ENCODE results near the gene ZCCHC13. TPM values are rescaled to one million over a fixed set of nuclear protein-coding genes. Genes with fewer than 3 reads are reported as not detected.

Gene ZCCHC13
- total and polyA plus RNA-seq, 9 of the 15 experiments (the other 6 are each of a cell fraction or from before 2014, with no cell fraction given), result not detected

DNA sequence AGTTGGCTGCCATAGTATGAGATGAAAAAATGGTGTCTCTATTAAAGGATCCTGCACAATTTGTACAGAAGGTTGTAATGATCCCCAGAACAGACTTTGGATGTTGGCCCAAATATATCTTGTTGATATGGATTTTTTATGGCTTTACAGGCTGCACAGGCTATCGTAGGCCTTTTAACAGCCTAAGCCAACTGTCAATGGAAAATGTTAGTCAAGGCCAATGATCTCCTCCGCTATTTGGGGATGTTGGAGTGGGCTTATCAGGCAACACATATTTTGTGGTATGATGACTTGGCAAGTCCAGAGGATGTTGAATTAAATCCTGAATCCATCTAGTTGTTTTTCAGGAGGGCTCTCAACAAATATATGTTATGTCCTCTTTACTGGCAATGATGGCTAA lies 42.1 kb downstream of the ZCCHC13 start (continued):
- TF ChIP-seq SRSF3 (IDR thresholded peaks at IDR 0.05; ENCODE audit: insufficient read depth, low read length) (no peak), THRAP3 (IDR thresholded peaks at IDR 0.05; ENCODE audit: borderline replicate concordance) (no peak), HIVEP1 (CRISPR knock-in tag; IDR thresholded peaks at IDR 0.05) (no peak)
- TF ChIP-seq, protein P1, sequence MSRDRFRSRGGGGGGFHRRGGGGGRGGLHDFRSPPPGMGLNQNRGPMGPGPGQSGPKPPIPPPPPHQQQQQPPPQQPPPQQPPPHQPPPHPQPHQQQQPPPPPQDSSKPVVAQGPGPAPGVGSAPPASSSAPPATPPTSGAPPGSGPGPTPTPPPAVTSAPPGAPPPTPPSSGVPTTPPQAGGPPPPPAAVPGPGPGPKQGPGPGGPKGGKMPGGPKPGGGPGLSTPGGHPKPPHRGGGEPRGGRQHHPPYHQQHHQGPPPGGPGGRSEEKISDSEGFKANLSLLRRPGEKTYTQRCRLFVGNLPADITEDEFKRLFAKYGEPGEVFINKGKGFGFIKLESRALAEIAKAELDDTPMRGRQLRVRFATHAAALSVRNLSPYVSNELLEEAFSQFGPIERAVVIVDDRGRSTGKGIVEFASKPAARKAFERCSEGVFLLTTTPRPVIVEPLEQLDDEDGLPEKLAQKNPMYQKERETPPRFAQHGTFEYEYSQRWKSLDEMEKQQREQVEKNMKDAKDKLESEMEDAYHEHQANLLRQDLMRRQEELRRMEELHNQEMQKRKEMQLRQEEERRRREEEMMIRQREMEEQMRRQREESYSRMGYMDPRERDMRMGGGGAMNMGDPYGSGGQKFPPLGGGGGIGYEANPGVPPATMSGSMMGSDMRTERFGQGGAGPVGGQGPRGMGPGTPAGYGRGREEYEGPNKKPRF (IDR thresholded peaks at IDR 0.05; ENCODE audit: low read depth, low read length), result no peak

DNA sequence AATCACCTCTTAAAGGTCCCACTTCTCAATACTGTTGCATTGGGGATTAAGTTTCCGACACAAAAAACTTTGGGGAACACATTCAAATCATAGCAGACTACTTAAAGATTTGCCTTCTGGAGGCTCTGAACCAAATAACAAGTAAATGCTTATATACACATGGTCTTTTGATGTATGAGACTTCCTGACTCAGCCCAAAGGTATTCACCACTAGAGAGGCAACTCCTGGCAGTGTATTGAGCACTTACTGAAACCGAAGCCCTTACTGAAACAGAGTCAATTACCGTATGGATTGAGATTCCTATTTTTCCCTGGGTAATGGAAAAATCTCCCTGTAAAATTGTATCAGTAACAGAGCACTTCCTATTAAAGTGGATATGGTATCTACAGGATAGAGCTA lies 45.4 kb downstream of the ZCCHC13 start:
- 0 out of 5 replicates have a peak, but pooled peaks cover 0 to 2% of the 10 kb centered on the region in 2 experiments for H3K4me1 ChIP-seq (replicated peaks in 1 of 2; ENCODE audit: control insufficient read depth in 2 of 2, insufficient read depth in 2 of 2, low read length in 2 of 2)
- no peaks in the 10 kb centered on the region for H3K9me3 ChIP-seq (replicated peaks; ENCODE audit: control insufficient read depth, insufficient read depth, low read depth, low read length)
- no peaks in the 10 kb centered on the region for H3K9me1 ChIP-seq (ENCODE audit: control insufficient read depth, insufficient read depth, low read length)
- FAIRE-seq, result no peak
- BruUV-seq (replicated peaks), result no TSS peak
- H4K20me1 ChIP-seq (replicated peaks; ENCODE audit: control insufficient read depth, insufficient read depth, low read length), result no peaks in the 10 kb centered on the region
- in situ Hi-C loops (cut with MboI), result loop anchor here (10.0 kb wide), 1 partner anchor 495 kb away; the partner anchor contains the start of gene XIST
- TF ChIP-seq FOXJ2 (tag; IDR thresholded peaks at IDR 0.05) (no peak), ZNF217 (CRISPR knock-in tag; IDR thresholded peaks at IDR 0.05) (no peak), CBX5 (IDR thresholded peaks at IDR 0.05; ENCODE audit: borderline replicate concordance, low read depth) (no peak)
- TF ChIP-seq, protein P2, sequence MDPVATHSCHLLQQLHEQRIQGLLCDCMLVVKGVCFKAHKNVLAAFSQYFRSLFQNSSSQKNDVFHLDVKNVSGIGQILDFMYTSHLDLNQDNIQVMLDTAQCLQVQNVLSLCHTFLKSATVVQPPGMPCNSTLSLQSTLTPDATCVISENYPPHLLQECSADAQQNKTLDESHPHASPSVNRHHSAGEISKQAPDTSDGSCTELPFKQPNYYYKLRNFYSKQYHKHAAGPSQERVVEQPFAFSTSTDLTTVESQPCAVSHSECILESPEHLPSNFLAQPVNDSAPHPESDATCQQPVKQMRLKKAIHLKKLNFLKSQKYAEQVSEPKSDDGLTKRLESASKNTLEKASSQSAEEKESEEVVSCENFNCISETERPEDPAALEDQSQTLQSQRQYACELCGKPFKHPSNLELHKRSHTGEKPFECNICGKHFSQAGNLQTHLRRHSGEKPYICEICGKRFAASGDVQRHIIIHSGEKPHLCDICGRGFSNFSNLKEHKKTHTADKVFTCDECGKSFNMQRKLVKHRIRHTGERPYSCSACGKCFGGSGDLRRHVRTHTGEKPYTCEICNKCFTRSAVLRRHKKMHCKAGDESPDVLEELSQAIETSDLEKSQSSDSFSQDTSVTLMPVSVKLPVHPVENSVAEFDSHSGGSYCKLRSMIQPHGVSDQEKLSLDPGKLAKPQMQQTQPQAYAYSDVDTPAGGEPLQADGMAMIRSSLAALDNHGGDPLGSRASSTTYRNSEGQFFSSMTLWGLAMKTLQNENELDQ (CRISPR knock-in tag; IDR thresholded peaks at IDR 0.05; ENCODE audit: borderline replicate concordance), result no peak
- intact Hi-C loops (cut with micrococcal nuclease), result loop anchor here (10.0 kb wide), 1 partner anchor 215 kb away; no protein-coding TSS in a partner anchor
- no peaks in the 10 kb centered on the region for H3K79me2 ChIP-seq (ENCODE audit: control insufficient read depth, insufficient read depth, low read length)
- H3K36me3 ChIP-seq (ENCODE audit: control insufficient read depth, insufficient read depth, low read length), result no peaks in the 10 kb centered on the region
- 0% methylated on average over 3 of the region's 3 CpGs for WGBS (ENCODE audit: insufficient coverage, low coverage, missing lambda C conversion rate)
- ATAC-seq, result no peak
- no peak overlapping the region for H3K27ac ChIP-seq (ENCODE audit: extremely low read depth, low read depth, low read length)
- H3K9ac ChIP-seq (ENCODE audit: insufficient read depth in 1 of 2, low read depth in 2 of 2, low read length in 2 of 2), result no peak overlapping the region
- no peak overlapping the region for H3K4me2 ChIP-seq (ENCODE audit: insufficient read depth, low read length)
- no peak overlapping the region for H2AFZ ChIP-seq (ENCODE audit: low read depth, low read length)
- CTCF ChIA-PET (ENCODE audit: low intra/inter-chr PET ratio), result no interaction called here
- no peak overlapping the region for H3K4me3 ChIP-seq
- POLR2A ChIA-PET, result no interaction called here
- no peaks in the 10 kb centered on the region; a peak in 1 of 5 replicates for H3K27me3 ChIP-seq (ENCODE audit: control insufficient read depth in 2 of 2, insufficient read depth in 2 of 2, low read length in 2 of 2)
- DNase-seq (ENCODE audit: extremely low read depth in 1 of 4, low spot score in 3 of 4), result no peak

Measured in K562 (cell line).